Esophagus squamous epithelium (tissue), 5 donors: ENCODE data around the gene SLC4A1. TPM values are rescaled to one million over a fixed set of nuclear protein-coding genes. Genes with fewer than 3 reads are reported as not detected.
"Not testable (repeated sequence)": the region's sequence is repeated elsewhere in the genome, so short reads cannot be mapped to it uniquely, and the experiment has no call there.

ENCODE experiments used
- DNase-seq: peaks from one replicate; lab custom pipeline; 2025; lab: John Stamatoyannopoulos, UW
- H3K27ac ChIP-seq, 4 donors: fragments of 200-600 bp; sonication (generic); one replicate each; pipeline ENCODE4 v1.5.1; 2016 to 2019; ENCODE audit warnings: mild to moderate bottlenecking in 1 of 4
- H3K27me3 ChIP-seq, 4 donors: fragments of 200-600 bp; sonication (generic); 1 replicate in 3 of 4; 2 replicates in 1 of 4; pipeline versions ENCODE4 v1.5.1 to v1.6.0; 2017 to 2021; ENCODE audit warnings: antibody characterized with exemption in 1 of 4
- H3K36me3 ChIP-seq, 3 donors: fragments of 200-600 bp; sonication (generic); one replicate each; pipeline ENCODE4 v1.5.1; 2016 to 2019
- H3K4me1 ChIP-seq, 3 donors: fragments of 200-600 bp; sonication (generic); one replicate each; pipeline ENCODE4 v1.5.1; 2017 to 2019
- H3K4me3 ChIP-seq, 4 donors: fragments of 200-600 bp; sonication (generic); 1 replicate in 3 of 4; 2 replicates in 1 of 4; pipeline ENCODE4 v1.5.1; 2016 to 2019; ENCODE audit warnings: mild to moderate bottlenecking in 2 of 4, moderate library complexity in 1 of 4
- H3K9me3 ChIP-seq, 3 donors: fragments of 200-600 bp; sonication (generic); one replicate each; pipeline ENCODE4 v1.5.1; 2016 to 2019
- POLR2A ChIP-seq, 4 donors: fragments of 450-650 bp; IDR thresholded peaks; one replicate each; pipeline ENCODE4 v1.6.1; 2017; ENCODE audit warnings: antibody characterized with exemption in 4 of 4, mild to moderate bottlenecking in 4 of 4, moderate library complexity in 3 of 4
- WGBS, 2 donors: methylation state at CpG; one replicate each; pipeline ENCODE4 v1.1.5; 2018; 5-methylcytosine and 5-hydroxymethylcytosine counted together
- intact Hi-C: fragments of 100-400 bp; cut with DNase I; formaldehyde crosslinking; loops from one replicate; pipeline ENCODE4 v1.15.0; 2022
- total RNA-seq, 4 donors: library from RNA; depleted of rRNA; stranded (reverse); fragments of >200 nt; gene quantifications; one replicate each; pipeline ENCODE4 v1.1.0, GENCODE V29; 2016
- TF ChIP-seq, protein P1 (sequence below), 6 experiments: fragments of 450-650 bp in 4 of 6; fragments of 200-600 bp in 2 of 6; sonication (generic) in 2 of 6; IDR thresholded peaks; one replicate each; pipeline ENCODE4 v1.5.1; 2016 to 2019; ENCODE audit warnings: antibody characterized with exemption in 6 of 6, mild to moderate bottlenecking in 4 of 6, moderate library complexity in 4 of 6
- donor health status: DM: yes; HTN: yes; CAD: no.

SLC4A1 gene
- total RNA-seq, 4 donors from 2014 or later: not detected

DNA sequence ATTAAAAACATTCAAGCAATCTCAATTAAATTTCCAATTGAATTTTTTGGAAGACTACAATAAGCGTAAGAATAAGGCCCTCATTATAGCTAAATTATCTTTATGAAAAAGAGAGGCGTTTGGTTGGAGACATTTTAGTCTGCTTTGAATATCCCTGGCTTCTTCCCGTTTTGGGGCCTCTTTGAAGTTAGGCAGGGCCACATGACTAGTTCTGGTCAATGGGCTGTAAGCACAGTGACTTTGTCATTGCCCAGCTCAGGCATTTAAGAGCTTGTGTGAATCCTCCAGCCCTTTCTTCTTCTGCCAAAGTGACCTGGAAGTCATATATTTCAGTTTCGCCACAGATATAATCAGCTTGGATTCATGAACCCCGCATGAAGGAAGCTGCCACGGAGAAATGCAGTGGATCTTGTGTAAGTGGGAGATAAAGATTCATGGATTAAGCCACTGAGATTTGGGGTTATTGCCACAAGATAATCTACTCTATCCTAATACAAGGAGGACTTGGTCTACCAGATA lies 26.8 kb downstream of the SLC4A1 start:
- TF ChIP-seq POLR2A (IDR thresholded peaks at IDR 0.05): no peak
- TF ChIP-seq, protein P1, sequence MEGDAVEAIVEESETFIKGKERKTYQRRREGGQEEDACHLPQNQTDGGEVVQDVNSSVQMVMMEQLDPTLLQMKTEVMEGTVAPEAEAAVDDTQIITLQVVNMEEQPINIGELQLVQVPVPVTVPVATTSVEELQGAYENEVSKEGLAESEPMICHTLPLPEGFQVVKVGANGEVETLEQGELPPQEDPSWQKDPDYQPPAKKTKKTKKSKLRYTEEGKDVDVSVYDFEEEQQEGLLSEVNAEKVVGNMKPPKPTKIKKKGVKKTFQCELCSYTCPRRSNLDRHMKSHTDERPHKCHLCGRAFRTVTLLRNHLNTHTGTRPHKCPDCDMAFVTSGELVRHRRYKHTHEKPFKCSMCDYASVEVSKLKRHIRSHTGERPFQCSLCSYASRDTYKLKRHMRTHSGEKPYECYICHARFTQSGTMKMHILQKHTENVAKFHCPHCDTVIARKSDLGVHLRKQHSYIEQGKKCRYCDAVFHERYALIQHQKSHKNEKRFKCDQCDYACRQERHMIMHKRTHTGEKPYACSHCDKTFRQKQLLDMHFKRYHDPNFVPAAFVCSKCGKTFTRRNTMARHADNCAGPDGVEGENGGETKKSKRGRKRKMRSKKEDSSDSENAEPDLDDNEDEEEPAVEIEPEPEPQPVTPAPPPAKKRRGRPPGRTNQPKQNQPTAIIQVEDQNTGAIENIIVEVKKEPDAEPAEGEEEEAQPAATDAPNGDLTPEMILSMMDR (IDR thresholded peaks at IDR 0.05): no peak
- Histone ChIP-seq H3K4me3 (no peak overlapping the region), H3K36me3 (no peaks in the 10 kb centered on the region), H3K27me3 (no peaks in the 10 kb centered on the region), H3K4me1 (peaks cover 0 to 9% (median 1%) of the 10 kb centered on the region in 3 donors), H3K27ac (no peak overlapping the region), H3K9me3 (no peaks in the 10 kb centered on the region)
- intact Hi-C loops: no loop called here
- DNase-seq: no peak
- 58 to 74% methylated on average over 6 of the region's 6 CpGs for WGBS, 2 donors

DNA sequence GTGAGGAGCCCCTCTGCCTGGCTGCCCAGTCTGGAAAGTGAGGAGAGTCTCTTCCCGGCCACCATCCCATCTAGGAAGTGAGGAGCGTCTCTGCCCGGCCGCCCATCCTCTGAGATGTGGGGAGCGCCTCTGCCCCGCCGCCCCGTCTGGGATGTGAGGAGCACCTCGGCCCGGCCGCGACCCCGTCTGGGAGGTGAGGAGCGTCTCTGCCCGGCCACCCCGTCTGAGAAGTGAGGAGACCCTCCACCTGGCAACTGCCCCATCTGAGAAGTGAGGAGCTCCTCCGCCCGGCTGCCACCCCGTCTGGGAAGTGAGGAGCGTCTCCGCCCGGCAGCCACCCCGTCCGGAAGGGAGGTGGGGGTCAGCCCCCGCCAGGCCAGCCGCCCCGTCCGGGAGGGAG lies 30.0 kb downstream of the SLC4A1 start:
- intact Hi-C loops, DNase-seq: not testable (repeated sequence)

DNA sequence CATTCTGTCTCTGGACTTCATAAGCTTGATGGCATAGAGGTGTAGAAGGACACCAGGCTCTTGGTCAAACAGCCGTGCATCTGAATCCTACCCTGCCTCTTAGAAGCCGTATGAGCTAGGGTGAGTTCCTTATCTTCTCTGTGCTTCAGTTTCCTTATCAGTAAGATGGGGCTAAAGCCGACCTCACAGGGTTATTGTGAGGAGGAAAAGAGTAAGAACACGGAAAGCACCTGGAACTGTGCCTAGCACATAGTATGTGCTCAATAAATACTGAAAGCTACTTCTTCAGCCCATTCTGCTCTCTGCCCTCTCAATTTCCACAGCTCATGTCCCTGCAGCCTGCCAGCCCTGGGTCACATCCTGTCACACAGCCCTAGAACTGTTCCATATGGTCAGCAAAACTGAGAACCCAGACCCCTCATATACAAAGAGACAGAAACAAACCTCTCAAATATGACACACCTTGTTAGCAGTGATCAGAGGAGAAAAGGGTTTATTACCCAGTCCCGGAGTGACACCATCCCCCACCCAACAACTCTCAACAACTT lies 31.4 kb downstream of the SLC4A1 start:
- H3K36me3 ChIP-seq: no peaks in the 10 kb centered on the region
- TF ChIP-seq, protein P1 (IDR thresholded peaks at IDR 0.05): no peak
- TF ChIP-seq POLR2A (IDR thresholded peaks at IDR 0.05): no peak
- H3K9me3 ChIP-seq: no peaks in the 10 kb centered on the region
- H3K27ac ChIP-seq: no peak overlapping the region
- 56 to 68% methylated on average over 5 of the region's 5 CpGs for WGBS, 2 donors
- no peaks in the 10 kb centered on the region for H3K27me3 ChIP-seq
- intact Hi-C loops: no loop called here
- no peak for DNase-seq
- peaks cover 0 to 17% (median 0%) of the 10 kb centered on the region in 3 donors for H3K4me1 ChIP-seq
- no peak overlapping the region for H3K4me3 ChIP-seq

More for the DNA sequence above, 30.0 kb downstream of the SLC4A1 start:
- H3K9me3 ChIP-seq, H3K27ac ChIP-seq, H3K27me3 ChIP-seq, H3K36me3 ChIP-seq, H3K4me3 ChIP-seq: not testable (repeated sequence)
- H3K4me1 ChIP-seq: peaks cover 0 to 17% (median 0%) of the 10 kb centered on the region in 3 donors
- no CpG with 5 or more reads among the region's 28 CpGs for WGBS, 2 donors

DNA sequence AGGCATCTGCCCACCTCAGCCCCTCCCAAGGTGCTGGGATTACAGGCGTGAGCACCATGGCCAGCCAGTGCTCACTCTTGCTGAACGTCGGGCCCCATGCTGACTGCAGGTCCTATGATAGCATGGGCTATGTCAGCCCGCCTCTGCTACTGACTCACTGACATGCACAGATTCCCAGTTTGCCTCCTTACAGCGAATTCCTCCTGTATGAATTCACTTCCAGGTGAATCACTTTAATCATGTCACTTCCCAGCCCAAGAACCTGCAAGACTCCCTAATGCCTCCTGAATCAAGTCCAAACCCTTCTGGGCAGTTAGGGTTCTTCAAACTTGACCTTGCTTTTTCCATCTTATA lies 32.4 kb downstream of the SLC4A1 start:
- intact Hi-C loops: no loop called here
- DNase-seq: no peak

DNA sequence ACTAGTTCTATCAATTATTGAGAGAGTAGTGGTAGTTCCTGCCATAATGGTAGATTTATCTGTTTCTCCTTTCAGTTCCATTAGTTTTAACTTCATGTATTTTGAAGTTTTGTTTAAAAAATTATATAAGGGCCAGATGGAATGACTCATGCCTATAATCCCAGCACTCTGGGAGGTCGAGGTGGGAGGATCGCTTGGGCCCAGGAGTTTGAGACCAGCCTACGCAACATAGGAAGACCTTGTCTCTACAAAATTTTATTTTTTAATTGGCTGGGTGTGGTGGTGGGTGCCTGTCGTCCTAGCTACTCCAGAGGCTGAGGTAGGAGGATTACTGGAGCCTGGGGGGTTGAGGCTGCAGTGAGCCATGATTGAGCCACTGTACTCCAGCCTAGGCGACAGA lies 34.4 kb downstream of the SLC4A1 start:
- peaks cover 0 to 17% (median 0%) of the 10 kb centered on the region in 3 donors for H3K4me1 ChIP-seq
- H3K27ac ChIP-seq: no peak overlapping the region
- H3K4me3 ChIP-seq: no peak overlapping the region
- DNase-seq: no peak
- intact Hi-C loops: no loop called here
- 71% methylated on average over 5 of the region's 5 CpGs for WGBS, 2 donors
- no peaks in the 10 kb centered on the region for H3K27me3 ChIP-seq
- TF ChIP-seq, protein P1 (IDR thresholded peaks at IDR 0.05): no peak
- no peak for TF ChIP-seq POLR2A (IDR thresholded peaks at IDR 0.05)
- H3K36me3 ChIP-seq: no peaks in the 10 kb centered on the region
- no peaks in the 10 kb centered on the region for H3K9me3 ChIP-seq

More for the DNA sequence above, 32.4 kb downstream of the SLC4A1 start:
- WGBS, 2 donors: 38 to 72% methylated on average over 4 to 5 of the region's 5 CpGs
- no peaks in the 10 kb centered on the region for H3K27me3 ChIP-seq
- peaks cover 0 to 17% (median 0%) of the 10 kb centered on the region in 3 donors for H3K4me1 ChIP-seq
- H3K36me3 ChIP-seq: no peaks in the 10 kb centered on the region
- TF ChIP-seq, protein P1 (IDR thresholded peaks at IDR 0.05): no peak
- no peak for TF ChIP-seq POLR2A (IDR thresholded peaks at IDR 0.05)
- no peaks in the 10 kb centered on the region for H3K9me3 ChIP-seq
- no peak overlapping the region for H3K4me3 ChIP-seq
- H3K27ac ChIP-seq: peak overlapping the region in 1 of 4 donors; percentile 25
